Liver (tissue), 9 donors: Measurements from ENCODE around the gene OLFML3. TPM values are rescaled to one million over a fixed set of nuclear protein-coding genes. Genes with fewer than 3 reads are reported as not detected.

Experiments
- DNase-seq: peaks from one replicate; pipeline ENCODE4 v3.0.0-alpha.2; 2017; ENCODE audit warnings: low spot score
- H3K27ac ChIP-seq, 2 donors: one replicate each; pipeline ENCODE4 v1.7.0; 2013; ENCODE audit warnings: inconsistent platforms in 2 of 2, low read length in 2 of 2, control low read depth in 1 of 2, low read depth in 1 of 2, mild to moderate bottlenecking in 1 of 2
- H3K27me3 ChIP-seq, 4 donors: one replicate each; pipeline versions ENCODE4 v1.6.1 to v1.7.0; 2013; ENCODE audit warnings: low read length in 3 of 4, inconsistent platforms in 1 of 4, mild to moderate bottlenecking in 1 of 4, moderate library complexity in 1 of 4; ENCODE audit not compliant: control insufficient read depth in 4 of 4, insufficient read depth in 4 of 4
- H3K36me3 ChIP-seq, 4 donors: one replicate each; pipeline versions ENCODE4 v1.6.1 to v1.7.0; 2013; ENCODE audit warnings: low read length in 3 of 4, mild to moderate bottlenecking in 3 of 4, low read depth in 1 of 4, moderate library complexity in 1 of 4; ENCODE audit not compliant: control insufficient read depth in 4 of 4, insufficient read depth in 3 of 4
- H3K4me1 ChIP-seq, 4 donors: one replicate each; pipeline versions ENCODE4 v1.6.1 to v1.7.0; 2013; ENCODE audit warnings: low read length in 3 of 4, mild to moderate bottlenecking in 3 of 4, moderate library complexity in 1 of 4; ENCODE audit not compliant: control insufficient read depth in 4 of 4, insufficient read depth in 4 of 4
- H3K4me3 ChIP-seq, 3 donors: one replicate each; pipeline versions ENCODE4 v1.6.1 to v1.7.0; 2013; ENCODE audit warnings: low read length in 3 of 3, control low read depth in 1 of 3, low read depth in 1 of 3, mild to moderate bottlenecking in 1 of 3
- H3K9ac ChIP-seq, 2 donors: one replicate each; pipeline ENCODE4 v1.7.0; 2013; ENCODE audit warnings: low read length in 2 of 2, mild to moderate bottlenecking in 2 of 2, moderate library complexity in 2 of 2, control low read depth in 1 of 2, low read depth in 1 of 2
- H3K9me3 ChIP-seq, 4 donors: one replicate each; pipeline versions ENCODE4 v1.6.1 to v1.7.0; 2013; ENCODE audit warnings: low read length in 3 of 4; ENCODE audit not compliant: control insufficient read depth in 4 of 4
- EGR1 ChIP-seq, 2 donors: IDR thresholded peaks; 2 replicates each; pipeline ENCODE4 v1.6.1; 2016 to 2018; ENCODE audit warnings: antibody characterized with exemption in 2 of 2, low read depth in 2 of 2
- FOXA1 ChIP-seq: IDR thresholded peaks from 2 replicates; pipeline ENCODE4 v1.6.1; 2016; ENCODE audit warnings: antibody characterized with exemption
- FOXA2 ChIP-seq: IDR thresholded peaks from 2 replicates; pipeline ENCODE4 v1.6.1; 2016; ENCODE audit warnings: antibody characterized with exemption
- GABPA ChIP-seq, 2 donors: IDR thresholded peaks in 1 of 2; conservative IDR thresholded peaks in 1 of 2; 2 replicates each; pipeline ENCODE4 v1.6.1; 2016; ENCODE audit warnings: antibody characterized with exemption in 2 of 2, mild to moderate bottlenecking in 1 of 2, moderate library complexity in 1 of 2
- HNF4A ChIP-seq, 2 donors: conservative IDR thresholded peaks; 2 replicates each; pipeline ENCODE4 v1.6.1; 2016; ENCODE audit warnings: antibody characterized with exemption in 2 of 2, mild to moderate bottlenecking in 2 of 2
- HNF4G ChIP-seq: IDR thresholded peaks from 2 replicates; pipeline ENCODE4 v1.6.1; 2016; ENCODE audit warnings: antibody characterized with exemption
- JUND ChIP-seq, 2 donors: IDR thresholded peaks; 2 replicates each; pipeline ENCODE4 v1.6.1; 2016; ENCODE audit warnings: antibody characterized with exemption in 2 of 2
- NR2F2 ChIP-seq: IDR thresholded peaks from 2 replicates; pipeline ENCODE4 v1.6.1; 2016; ENCODE audit warnings: antibody characterized with exemption
- RAD21 ChIP-seq, 2 donors: IDR thresholded peaks; 2 replicates each; pipeline ENCODE4 v1.6.1; 2016; ENCODE audit warnings: antibody characterized with exemption in 2 of 2, mild to moderate bottlenecking in 2 of 2
- RXRA ChIP-seq, 2 donors: IDR thresholded peaks; 2 replicates each; pipeline ENCODE4 v1.6.1; 2017 to 2018; ENCODE audit warnings: antibody characterized with exemption in 2 of 2, mild to moderate bottlenecking in 1 of 2
- SP1 ChIP-seq: IDR thresholded peaks from 2 replicates; pipeline ENCODE4 v1.6.1; 2018; ENCODE audit warnings: antibody characterized with exemption, mild to moderate bottlenecking
- TAF1 ChIP-seq: conservative IDR thresholded peaks from 2 replicates; pipeline ENCODE4 v1.6.1; 2016; ENCODE audit warnings: antibody characterized with exemption, mild to moderate bottlenecking
- YY1 ChIP-seq: IDR thresholded peaks from 2 replicates; pipeline ENCODE4 v1.6.1; 2016; ENCODE audit warnings: antibody characterized with exemption, mild to moderate bottlenecking
- whole genome bisulfite sequencing: extraction: QIAGEN DNeasy Blood & Tissue Kit; methylation state at CpG from one replicate; pipeline ENCODE4 v1.1.7; 2013; 5-methylcytosine and 5-hydroxymethylcytosine counted together
- polyA plus RNA-seq, 2 donors: library from polyadenylated mRNA; stranded (reverse) in 1 of 2; unstranded in 1 of 2; fragments of 200-250 nt in 1 of 2; fragments of >200 nt in 1 of 2; fragmentation: Nextera tagmentation in 1 of 2; extraction: Ambion mirVana in 1 of 2; gene quantifications; one replicate each; pipeline versions ENCODE4 v1.2.1 to v1.2.3, GENCODE V29; 2013 to 2015
- total RNA-seq, 2 donors: library from RNA; depleted of rRNA; stranded (reverse); fragments of >200 nt; gene quantifications; one replicate each; pipeline ENCODE4 v1.2.3, GENCODE V29; 2014
- TF ChIP-seq, protein P1 (sequence below): IDR thresholded peaks from 2 replicates; pipeline ENCODE4 v1.6.1; 2016; ENCODE audit warnings: antibody characterized with exemption
- TF ChIP-seq, protein P2 (sequence below): IDR thresholded peaks from 2 replicates; pipeline ENCODE4 v1.6.1; 2016; ENCODE audit warnings: antibody characterized with exemption, mild to moderate bottlenecking
- TF ChIP-seq, protein P3 (sequence below): fragments of 150-350 bp; IDR thresholded peaks from 2 replicates; pipeline ENCODE4 v1.5.1; 2017; ENCODE audit warnings: improper control_type of control experiment, low read depth, low read length; ENCODE audit not compliant: missing input control
- TF ChIP-seq, protein P4 (sequence below): IDR thresholded peaks from 2 replicates; pipeline ENCODE4 v1.6.1; 2016; ENCODE audit warnings: antibody characterized with exemption
- donor health status: healthy.
- donor health status: healthy.
- donor health status: healthy.
- donor health status: healthy.
- donor health status: healthy.

Gene OLFML3
- total and polyA plus RNA-seq, 4 donors = 8.3 to 16.7 (median 12.2) TPM

DNA sequence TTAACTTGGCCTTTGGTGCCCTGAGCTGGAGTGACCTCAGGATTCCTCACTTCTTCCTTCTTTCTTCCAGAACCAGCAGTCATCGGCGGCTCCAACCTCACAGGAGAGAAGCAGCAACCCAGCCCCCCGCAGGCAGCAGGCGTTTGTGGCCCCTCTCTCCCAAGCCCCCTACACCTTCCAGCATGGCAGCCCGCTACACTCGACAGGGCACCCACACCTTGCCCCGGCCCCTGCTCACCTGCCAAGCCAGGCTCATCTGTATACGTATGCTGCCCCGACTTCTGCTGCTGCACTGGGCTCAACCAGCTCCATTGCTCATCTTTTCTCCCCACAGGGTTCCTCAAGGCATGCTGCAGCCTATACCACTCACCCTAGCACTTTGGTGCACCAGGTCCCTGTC lies 6.3 kb upstream of the OLFML3 start:
- H3K9ac ChIP-seq = no peak overlapping the region
- peaks cover 12 to 54% (median 46%) of the 10 kb centered on the region in 4 donors for H3K36me3 ChIP-seq
- H3K27ac ChIP-seq = no peak overlapping the region
- DNase-seq = no peak
- 88% methylated on average over 9 of the region's 9 CpGs for WGBS
- no peak overlapping the region for H3K4me3 ChIP-seq
- no peaks in the 10 kb centered on the region for H3K9me3 ChIP-seq
- TF ChIP-seq FOXA1 (no peak), HNF4G (no peak), YY1 (no peak), GABPA (IDR thresholded peaks at IDR 0.05 in 1 of 2, conservative IDR thresholded peaks at IDR 0.05 in 1 of 2) (no peak), JUND (IDR thresholded peaks at IDR 0.05) (no peak), EGR1 (IDR thresholded peaks at IDR 0.05; ENCODE audit: low read depth in 2 of 2) (no peak)
- TF ChIP-seq, protein P1, sequence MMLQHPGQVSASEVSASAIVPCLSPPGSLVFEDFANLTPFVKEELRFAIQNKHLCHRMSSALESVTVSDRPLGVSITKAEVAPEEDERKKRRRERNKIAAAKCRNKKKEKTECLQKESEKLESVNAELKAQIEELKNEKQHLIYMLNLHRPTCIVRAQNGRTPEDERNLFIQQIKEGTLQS = no peak
- TF ChIP-seq, protein P2, sequence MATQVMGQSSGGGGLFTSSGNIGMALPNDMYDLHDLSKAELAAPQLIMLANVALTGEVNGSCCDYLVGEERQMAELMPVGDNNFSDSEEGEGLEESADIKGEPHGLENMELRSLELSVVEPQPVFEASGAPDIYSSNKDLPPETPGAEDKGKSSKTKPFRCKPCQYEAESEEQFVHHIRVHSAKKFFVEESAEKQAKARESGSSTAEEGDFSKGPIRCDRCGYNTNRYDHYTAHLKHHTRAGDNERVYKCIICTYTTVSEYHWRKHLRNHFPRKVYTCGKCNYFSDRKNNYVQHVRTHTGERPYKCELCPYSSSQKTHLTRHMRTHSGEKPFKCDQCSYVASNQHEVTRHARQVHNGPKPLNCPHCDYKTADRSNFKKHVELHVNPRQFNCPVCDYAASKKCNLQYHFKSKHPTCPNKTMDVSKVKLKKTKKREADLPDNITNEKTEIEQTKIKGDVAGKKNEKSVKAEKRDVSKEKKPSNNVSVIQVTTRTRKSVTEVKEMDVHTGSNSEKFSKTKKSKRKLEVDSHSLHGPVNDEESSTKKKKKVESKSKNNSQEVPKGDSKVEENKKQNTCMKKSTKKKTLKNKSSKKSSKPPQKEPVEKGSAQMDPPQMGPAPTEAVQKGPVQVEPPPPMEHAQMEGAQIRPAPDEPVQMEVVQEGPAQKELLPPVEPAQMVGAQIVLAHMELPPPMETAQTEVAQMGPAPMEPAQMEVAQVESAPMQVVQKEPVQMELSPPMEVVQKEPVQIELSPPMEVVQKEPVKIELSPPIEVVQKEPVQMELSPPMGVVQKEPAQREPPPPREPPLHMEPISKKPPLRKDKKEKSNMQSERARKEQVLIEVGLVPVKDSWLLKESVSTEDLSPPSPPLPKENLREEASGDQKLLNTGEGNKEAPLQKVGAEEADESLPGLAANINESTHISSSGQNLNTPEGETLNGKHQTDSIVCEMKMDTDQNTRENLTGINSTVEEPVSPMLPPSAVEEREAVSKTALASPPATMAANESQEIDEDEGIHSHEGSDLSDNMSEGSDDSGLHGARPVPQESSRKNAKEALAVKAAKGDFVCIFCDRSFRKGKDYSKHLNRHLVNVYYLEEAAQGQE = no peak
- peaks cover 0 to 7% (median 0%) of the 10 kb centered on the region in 4 donors for H3K4me1 ChIP-seq
- H3K27me3 ChIP-seq = no peaks in the 10 kb centered on the region

DNA sequence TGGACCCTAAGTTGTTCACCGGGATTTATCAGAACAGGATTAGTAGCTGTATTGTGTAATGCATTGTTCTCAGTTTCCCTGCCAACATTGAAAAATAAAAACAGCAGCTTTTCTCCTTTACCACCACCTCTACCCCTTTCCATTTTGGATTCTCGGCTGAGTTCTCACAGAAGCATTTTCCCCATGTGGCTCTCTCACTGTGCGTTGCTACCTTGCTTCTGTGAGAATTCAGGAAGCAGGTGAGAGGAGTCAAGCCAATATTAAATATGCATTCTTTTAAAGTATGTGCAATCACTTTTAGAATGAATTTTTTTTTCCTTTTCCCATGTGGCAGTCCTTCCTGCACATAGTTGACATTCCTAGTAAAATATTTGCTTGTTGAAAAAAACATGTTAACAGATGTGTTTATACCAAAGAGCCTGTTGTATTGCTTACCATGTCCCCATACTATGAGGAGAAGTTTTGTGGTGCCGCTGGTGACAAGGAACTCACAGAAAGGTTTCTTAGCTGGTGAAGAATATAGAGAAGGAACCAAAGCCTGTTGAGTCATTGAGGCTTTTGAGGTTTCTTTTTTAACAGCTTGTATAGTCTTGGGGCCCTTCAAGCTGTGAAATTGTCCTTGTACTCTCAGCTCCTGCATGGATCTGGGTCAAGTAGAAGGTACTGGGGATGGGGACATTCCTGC lies 3.9 kb upstream of the OLFML3 start:
- Histone ChIP-seq H3K4me3 (no peak overlapping the region), H3K9ac (no peak overlapping the region), H3K4me1 (peaks cover 0 to 10% (median 3%) of the 10 kb centered on the region in 4 donors), H3K36me3 (peaks cover 3 to 36% (median 28%) of the 10 kb centered on the region in 4 donors), H3K9me3 (no peaks in the 10 kb centered on the region), H3K27ac (no peak overlapping the region), H3K27me3 (no peaks in the 10 kb centered on the region)
- DNase-seq = no peak
- TF ChIP-seq HNF4G (no peak), GABPA (IDR thresholded peaks at IDR 0.05 in 1 of 2, conservative IDR thresholded peaks at IDR 0.05 in 1 of 2) (no peak), YY1 (no peak), RAD21 (IDR thresholded peaks at IDR 0.05) (no peak), HNF4A (conservative IDR thresholded peaks at IDR 0.05) (no peak), JUND (IDR thresholded peaks at IDR 0.05) (no peak), SP1 (no peak), EGR1 (IDR thresholded peaks at IDR 0.05; ENCODE audit: low read depth in 2 of 2) (no peak), NR2F2 (no peak), RXRA (IDR thresholded peaks at IDR 0.05) (no peak), FOXA2 (no peak), TAF1 (no peak)
- TF ChIP-seq, protein P3, sequence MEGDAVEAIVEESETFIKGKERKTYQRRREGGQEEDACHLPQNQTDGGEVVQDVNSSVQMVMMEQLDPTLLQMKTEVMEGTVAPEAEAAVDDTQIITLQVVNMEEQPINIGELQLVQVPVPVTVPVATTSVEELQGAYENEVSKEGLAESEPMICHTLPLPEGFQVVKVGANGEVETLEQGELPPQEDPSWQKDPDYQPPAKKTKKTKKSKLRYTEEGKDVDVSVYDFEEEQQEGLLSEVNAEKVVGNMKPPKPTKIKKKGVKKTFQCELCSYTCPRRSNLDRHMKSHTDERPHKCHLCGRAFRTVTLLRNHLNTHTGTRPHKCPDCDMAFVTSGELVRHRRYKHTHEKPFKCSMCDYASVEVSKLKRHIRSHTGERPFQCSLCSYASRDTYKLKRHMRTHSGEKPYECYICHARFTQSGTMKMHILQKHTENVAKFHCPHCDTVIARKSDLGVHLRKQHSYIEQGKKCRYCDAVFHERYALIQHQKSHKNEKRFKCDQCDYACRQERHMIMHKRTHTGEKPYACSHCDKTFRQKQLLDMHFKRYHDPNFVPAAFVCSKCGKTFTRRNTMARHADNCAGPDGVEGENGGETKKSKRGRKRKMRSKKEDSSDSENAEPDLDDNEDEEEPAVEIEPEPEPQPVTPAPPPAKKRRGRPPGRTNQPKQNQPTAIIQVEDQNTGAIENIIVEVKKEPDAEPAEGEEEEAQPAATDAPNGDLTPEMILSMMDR = no peak
- TF ChIP-seq, protein P2 = no peak
- TF ChIP-seq, protein P4, sequence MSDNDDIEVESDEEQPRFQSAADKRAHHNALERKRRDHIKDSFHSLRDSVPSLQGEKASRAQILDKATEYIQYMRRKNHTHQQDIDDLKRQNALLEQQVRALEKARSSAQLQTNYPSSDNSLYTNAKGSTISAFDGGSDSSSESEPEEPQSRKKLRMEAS = no peak
- 89% methylated on average over 4 of the region's 4 CpGs for WGBS
